Astrocyte (in vitro differentiated cells and primary cell): Measurements from ENCODE around the gene PCNX4. TPM values are rescaled to one million over a fixed set of nuclear protein-coding genes. Genes with fewer than 3 reads are reported as not detected.

ENCODE experiments used
- DNase-seq: peaks from one replicate; pipeline ENCODE4 v3.0.0-alpha.2; 2010; ENCODE audit warnings: low read depth
- FAIRE-seq: peaks from 2 replicates; lab custom pipeline; 2011; peaks lifted over from hg19 to GRCh38; lab: Jason Lieb, UNC
- H2AFZ ChIP-seq: 2 replicates; pipeline ENCODE4 v1.6.0; 2012; ENCODE audit warnings: low read depth, low read length, inconsistent platforms
- H3K27ac ChIP-seq: 2 replicates; pipeline ENCODE4 v1.5.1; 2011; ENCODE audit warnings: low read depth, low read length, inconsistent platforms
- H3K27me3 ChIP-seq: 2 replicates; pipeline ENCODE4 v1.6.0; 2011; ENCODE audit warnings: low read length, inconsistent platforms; ENCODE audit not compliant: insufficient read depth
- H3K36me3 ChIP-seq: 2 replicates; pipeline ENCODE4 v1.5.1; 2011; ENCODE audit warnings: low read length, inconsistent platforms; ENCODE audit not compliant: insufficient read depth
- H3K4me1 ChIP-seq: 2 replicates; pipeline ENCODE4 v1.5.1; 2011; ENCODE audit warnings: low read length, inconsistent platforms; ENCODE audit not compliant: insufficient read depth
- H3K4me2 ChIP-seq: 2 replicates; pipeline ENCODE4 v1.6.0; 2012; ENCODE audit warnings: low read length, inconsistent platforms
- H3K4me3 ChIP-seq: 2 replicates; pipeline ENCODE4 v1.5.1; 2011; ENCODE audit warnings: low read depth, mild to moderate bottlenecking, low read length, inconsistent platforms; ENCODE audit not compliant: insufficient read depth
- H3K79me2 ChIP-seq: 2 replicates; pipeline ENCODE4 v1.6.0; 2012; ENCODE audit warnings: mild to moderate bottlenecking, low read length, inconsistent platforms; ENCODE audit not compliant: insufficient read depth
- H3K9ac ChIP-seq: 2 replicates; pipeline ENCODE4 v1.6.0; 2012; ENCODE audit warnings: mild to moderate bottlenecking, low read length, inconsistent platforms
- H3K9me3 ChIP-seq: 2 replicates; pipeline ENCODE4 v1.5.1; 2012; ENCODE audit warnings: low read depth, mild to moderate bottlenecking, low read length, inconsistent platforms; ENCODE audit not compliant: insufficient read depth
- H4K20me1 ChIP-seq: 2 replicates; pipeline ENCODE4 v1.6.0; 2012; ENCODE audit warnings: low read length, inconsistent platforms; ENCODE audit not compliant: insufficient read depth
- H3K27ac Mint-ChIP-seq: one replicate; pipeline ENCODE4 v1.8.0; 2021; ENCODE audit warnings: mild to moderate bottlenecking, mixed read lengths; ENCODE audit not compliant: unreplicated experiment
- H3K27me3 Mint-ChIP-seq: one replicate; pipeline ENCODE4 v1.8.0; 2021; ENCODE audit warnings: low read depth, mixed read lengths; ENCODE audit not compliant: unreplicated experiment
- H3K36me3 Mint-ChIP-seq: one replicate; pipeline ENCODE4 v1.8.0; 2021; ENCODE audit warnings: low read depth, mixed read lengths; ENCODE audit not compliant: unreplicated experiment
- H3K4me1 Mint-ChIP-seq: one replicate; pipeline ENCODE4 v1.8.0; 2021; ENCODE audit warnings: low read depth, mixed read lengths; ENCODE audit not compliant: unreplicated experiment
- H3K4me3 Mint-ChIP-seq: one replicate; pipeline ENCODE4 v1.8.0; 2021; ENCODE audit warnings: mild to moderate bottlenecking, moderate library complexity, mixed read lengths; ENCODE audit not compliant: unreplicated experiment
- H3K9me3 Mint-ChIP-seq: one replicate; pipeline ENCODE4 v1.8.0; 2021; ENCODE audit warnings: mild to moderate bottlenecking, mixed read lengths; ENCODE audit not compliant: unreplicated experiment
- CTCF ChIP-seq: IDR thresholded peaks from 2 replicates; pipeline ENCODE4 v1.5.1; 2011; ENCODE audit warnings: low read depth, mild to moderate bottlenecking, inconsistent platforms, low read length, moderate library complexity; ENCODE audit not compliant: insufficient read depth
- EZH2 ChIP-seq: IDR thresholded peaks from 2 replicates; pipeline ENCODE4 v1.6.1; 2012; ENCODE audit warnings: mild to moderate bottlenecking, low read length, inconsistent platforms; ENCODE audit not compliant: insufficient read depth
- total RNA-seq: library from RNA; stranded (reverse); gene quantifications from 2 replicates; pipeline ENCODE4 v1.2.1, GENCODE V29; 2021

Gene PCNX4
- total RNA-seq, 1 donor from 2014 or later, result 71.3 TPM

DNA sequence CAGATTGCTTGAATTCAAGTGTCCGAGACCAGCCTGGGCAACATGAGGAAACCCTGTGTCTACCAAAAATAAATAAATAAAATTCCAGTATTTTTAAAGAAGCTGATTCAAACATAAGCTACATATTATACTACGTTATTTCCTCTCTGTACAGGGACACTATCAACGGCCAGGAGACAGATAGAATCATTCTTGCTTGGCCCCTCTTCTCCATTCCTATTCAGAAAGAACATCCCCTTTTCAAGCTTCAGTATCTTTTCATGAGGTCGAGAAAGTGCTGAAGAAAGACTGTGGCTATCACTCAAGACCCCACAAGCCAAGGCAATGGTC lies 73.8 kb downstream of the PCNX4 start:
- H3K36me3 ChIP-seq, result no peaks in the 10 kb centered on the region
- peaks cover 4% of the 10 kb centered on the region for H3K4me1 Mint-ChIP-seq
- no peaks in the 10 kb centered on the region for H3K27me3 ChIP-seq
- H2AFZ ChIP-seq, result peak overlapping the region; percentile 94
- FAIRE-seq (no peak), DNase-seq (no peak)
- H3K4me3 Mint-ChIP-seq, result peak overlapping the region; percentile 83
- peak overlapping the region; percentile 34 for H3K27ac Mint-ChIP-seq
- H3K79me2 ChIP-seq, result peaks cover 15% of the 10 kb centered on the region
- H3K27ac ChIP-seq, result no peak overlapping the region
- peak overlapping the region; percentile 94 for H3K4me3 ChIP-seq
- H3K9ac ChIP-seq, result peak overlapping the region; percentile 95
- H3K4me2 ChIP-seq, result peak overlapping the region; percentile 88
- no peaks in the 10 kb centered on the region for H3K9me3 ChIP-seq
- H4K20me1 ChIP-seq, result no peaks in the 10 kb centered on the region
- H3K9me3 Mint-ChIP-seq, result no peaks in the 10 kb centered on the region
- TF ChIP-seq CTCF (no peak), EZH2 (no peak)
- H3K4me1 ChIP-seq, result peaks cover 10% of the 10 kb centered on the region
- no peaks in the 10 kb centered on the region for H3K27me3 Mint-ChIP-seq
- H3K36me3 Mint-ChIP-seq, result peaks cover 5% of the 10 kb centered on the region

DNA sequence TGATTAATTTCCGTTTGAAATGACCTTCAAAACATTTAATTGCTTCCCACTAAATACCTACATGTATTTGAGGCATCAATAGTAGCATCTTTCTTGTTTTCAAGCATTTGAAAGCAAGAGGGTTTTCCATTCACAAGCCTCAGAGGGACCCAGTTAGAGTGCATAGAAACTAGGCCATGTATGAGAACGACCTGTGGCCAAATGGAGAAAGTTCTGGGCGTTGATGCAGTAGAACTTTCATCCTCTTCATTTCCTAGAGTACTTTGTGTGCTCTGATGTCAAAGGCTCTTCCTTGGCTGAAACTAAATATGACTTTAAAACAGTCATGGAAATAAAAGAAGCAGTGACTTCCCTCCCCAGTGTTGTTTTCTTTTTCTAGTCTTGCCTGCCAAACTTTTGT lies 74.4 kb downstream of the PCNX4 start:
- FAIRE-seq (no peak), DNase-seq (no peak)
- Histone ChIP-seq H3K27ac (no peak overlapping the region), H3K4me1 (peaks cover 10% of the 10 kb centered on the region), H3K4me3 (no peak overlapping the region), H3K36me3 (no peaks in the 10 kb centered on the region), H3K4me2 (peak overlapping the region; percentile 88), H4K20me1 (no peaks in the 10 kb centered on the region), H2AFZ (no peak overlapping the region), H3K9ac (peak overlapping the region; percentile 95), H3K27me3 (no peaks in the 10 kb centered on the region), H3K9me3 (no peaks in the 10 kb centered on the region), H3K79me2 (peaks cover 15% of the 10 kb centered on the region)
- Mint-ChIP-seq H3K4me3 (peak overlapping the region; percentile 83), H3K9me3 (no peaks in the 10 kb centered on the region), H3K36me3 (peaks cover 5% of the 10 kb centered on the region), H3K4me1 (peaks cover 4% of the 10 kb centered on the region), H3K27ac (no peak overlapping the region), H3K27me3 (no peaks in the 10 kb centered on the region)
- TF ChIP-seq CTCF (no peak), EZH2 (no peak)

DNA sequence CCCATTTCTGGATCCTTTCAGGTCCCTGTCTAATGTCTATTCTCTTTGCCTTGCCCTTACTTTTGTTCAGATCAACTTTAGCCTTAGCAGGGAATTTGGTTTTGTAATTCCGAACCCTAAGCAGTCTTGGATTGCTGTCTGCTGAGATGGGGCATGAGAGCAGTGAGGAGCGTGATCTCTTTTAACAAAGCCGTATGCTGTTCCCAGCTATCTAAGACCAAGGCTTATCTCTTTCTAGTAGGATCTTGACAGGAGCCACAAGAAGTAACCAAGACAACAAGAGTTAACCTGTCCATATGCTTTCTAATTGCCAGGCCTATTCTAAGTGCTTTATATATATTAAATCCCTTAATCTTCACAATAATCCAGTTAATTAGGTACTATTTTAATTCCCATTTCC lies 78.0 kb downstream of the PCNX4 start:
- Histone ChIP-seq H3K4me2 (no peak overlapping the region), H3K4me1 (peaks cover 5% of the 10 kb centered on the region), H4K20me1 (no peaks in the 10 kb centered on the region), H2AFZ (no peak overlapping the region), H3K9me3 (no peaks in the 10 kb centered on the region), H3K4me3 (no peak overlapping the region), H3K27me3 (no peaks in the 10 kb centered on the region), H3K9ac (no peak overlapping the region), H3K27ac (no peak overlapping the region), H3K36me3 (no peaks in the 10 kb centered on the region), H3K79me2 (no peaks in the 10 kb centered on the region)
- Mint-ChIP-seq H3K27me3 (no peaks in the 10 kb centered on the region), H3K9me3 (no peaks in the 10 kb centered on the region), H3K27ac (no peak overlapping the region), H3K4me3 (no peak overlapping the region), H3K36me3 (no peaks in the 10 kb centered on the region), H3K4me1 (peaks cover 4% of the 10 kb centered on the region)
- FAIRE-seq (no peak), DNase-seq (no peak)
- no peak for TF ChIP-seq EZH2
- no peak for TF ChIP-seq CTCF
